Endothelial cell of umbilical vein (primary cell): ENCODE measurements around the gene SLC35D2. TPM values are rescaled to one million over a fixed set of nuclear protein-coding genes. Genes with fewer than 3 reads are reported as not detected.

Source experiments
- BruUV-seq: library from RNA; stranded (reverse); fragments of 400-500 nt; replicated peaks from 2 replicates; lab custom pipeline; 2021; lab: Mats Ljungman, UMichigan
- CTCF ChIA-PET: fragments of 300-600, 350-600 bp; sonication (Branson Sonifier 250); formaldehyde crosslinking; loops from one replicate; lab custom pipeline; 2021; ENCODE audit warnings: antibody characterized with exemption, inconsistent platforms; lab: Charles Lee
- POLR2A ChIA-PET: fragments of 300-600, 350-600 bp; sonication (Branson Sonifier 250); formaldehyde crosslinking; loops from one replicate; lab custom pipeline; 2021; ENCODE audit warnings: antibody characterized with exemption, inconsistent platforms; lab: Charles Lee
- DNase-seq: peaks from one replicate; pipeline ENCODE4 v3.0.0-alpha.2; 2011; ENCODE audit warnings: low read depth, low spot score
- FAIRE-seq: peaks from 2 replicates; lab custom pipeline; 2011; peaks lifted over from hg19 to GRCh38; lab: Jason Lieb, UNC
- H2AFZ ChIP-seq: 2 replicates; pipeline ENCODE4 v1.6.0; 2012; ENCODE audit warnings: low read depth, low read length, control low read depth, inconsistent platforms
- H3K27ac ChIP-seq: 2 replicates; pipeline ENCODE4 v1.5.1; 2011; ENCODE audit warnings: low read depth, mild to moderate bottlenecking, control low read depth, low read length, moderate library complexity; ENCODE audit not compliant: insufficient read depth
- H3K27me3 ChIP-seq, 2 experiments: 2 replicates each; pipeline versions ENCODE4 v1.6.0 to v1.6.1; 2011; ENCODE audit warnings: low read length in 2 of 2, mixed read lengths in 1 of 2; ENCODE audit not compliant: control insufficient read depth in 2 of 2, insufficient read depth in 2 of 2
- H3K36me3 ChIP-seq, 2 experiments: 2 replicates in 1 of 2; 3 replicates in 1 of 2; pipeline ENCODE4 v1.5.1; 2011; ENCODE audit warnings: low read length in 2 of 2, mild to moderate bottlenecking in 1 of 2, moderate library complexity in 1 of 2; ENCODE audit not compliant: control insufficient read depth in 2 of 2, insufficient read depth in 2 of 2; ENCODE audit errors: extremely low read depth in 1 of 2
- H3K4me1 ChIP-seq: 3 replicates; pipeline ENCODE4 v1.5.1; 2011; ENCODE audit warnings: mild to moderate bottlenecking, low read length; ENCODE audit not compliant: control insufficient read depth, insufficient read depth; ENCODE audit errors: extremely low read depth
- H3K4me2 ChIP-seq: 2 replicates; pipeline ENCODE4 v1.6.1; 2011; ENCODE audit warnings: low read length, control low read depth, mixed read lengths; ENCODE audit not compliant: insufficient read depth
- H3K4me3 ChIP-seq, 3 experiments: fragments of 200-600 bp in 1 of 3; sonication (generic), shearing (Covaris generic) in 1 of 3; replicated peaks in 1 of 3; 2 replicates each; pipeline ENCODE4 v1.5.1; 2011 to 2016; ENCODE audit warnings: control low read depth in 3 of 3, low read length in 3 of 3, mild to moderate bottlenecking in 2 of 3, inconsistent platforms in 1 of 3, low read depth in 1 of 3, moderate library complexity in 1 of 3; ENCODE audit not compliant: insufficient read depth in 1 of 3
- H3K79me2 ChIP-seq: 2 replicates; pipeline ENCODE4 v1.6.0; 2012; ENCODE audit warnings: low read length, inconsistent platforms; ENCODE audit not compliant: control insufficient read depth, insufficient read depth
- H3K9ac ChIP-seq: replicated peaks from 2 replicates; pipeline ENCODE3; 2011; ENCODE audit warnings: low read length, control low read depth; ENCODE audit not compliant: insufficient read depth; ENCODE audit errors: extremely low read depth
- H3K9me1 ChIP-seq: replicated peaks from 3 replicates; pipeline ENCODE4 v1.6.0; 2011; ENCODE audit warnings: mild to moderate bottlenecking, low read length; ENCODE audit not compliant: control insufficient read depth, insufficient read depth; ENCODE audit errors: extremely low read depth
- H3K9me3 ChIP-seq: replicated peaks from 2 replicates; pipeline ENCODE4 v1.5.1; 2012; ENCODE audit warnings: low read length, inconsistent platforms; ENCODE audit not compliant: control insufficient read depth, insufficient read depth
- H4K20me1 ChIP-seq: replicated peaks from 2 replicates; pipeline ENCODE3; 2011; ENCODE audit warnings: mild to moderate bottlenecking, low read length; ENCODE audit not compliant: control insufficient read depth, insufficient read depth; ENCODE audit errors: extremely low read depth
- CTCF ChIP-seq, 2 donors: IDR thresholded peaks; 1 replicate in 1 of 2; 2 replicates in 1 of 2; pipeline ENCODE4 v1.5.1; 2011; ENCODE audit warnings: low read length in 2 of 2, mild to moderate bottlenecking in 2 of 2, moderate library complexity in 2 of 2, control low read depth in 1 of 2, inconsistent platforms in 1 of 2, low read depth in 1 of 2; ENCODE audit not compliant: insufficient read depth in 1 of 2; ENCODE audit errors: extremely low read depth in 1 of 2
- EZH2 ChIP-seq: IDR thresholded peaks from 2 replicates; pipeline ENCODE4 v1.6.1; 2012; ENCODE audit warnings: borderline replicate concordance, low read depth, mild to moderate bottlenecking, moderate library complexity, low read length, inconsistent platforms; ENCODE audit not compliant: severe bottlenecking
- FOS ChIP-seq: IDR thresholded peaks from 2 replicates; pipeline ENCODE4 v1.6.1; 2011; ENCODE audit warnings: mild to moderate bottlenecking, low read length, moderate library complexity, borderline replicate concordance; ENCODE audit not compliant: insufficient read depth
- GATA2 ChIP-seq: IDR thresholded peaks from 2 replicates; pipeline ENCODE4 v1.7.0; 2011; ENCODE audit warnings: low read depth, mild to moderate bottlenecking, moderate library complexity, mixed read lengths, low read length; ENCODE audit not compliant: insufficient read length, insufficient read depth
- JUN ChIP-seq: IDR thresholded peaks from 2 replicates; pipeline ENCODE4 v1.6.1; 2011; ENCODE audit warnings: borderline replicate concordance, low read depth; ENCODE audit not compliant: insufficient read length, insufficient read depth
- MAX ChIP-seq: IDR thresholded peaks from 2 replicates; pipeline ENCODE4 v1.6.1; 2011; ENCODE audit not compliant: insufficient read depth, insufficient read length
- MYC ChIP-seq: IDR thresholded peaks from one replicate; pipeline ENCODE4 v1.6.1; 2011; ENCODE audit warnings: mild to moderate bottlenecking, low read depth, low read length
- POLR2A ChIP-seq: IDR thresholded peaks from 2 replicates; pipeline ENCODE4 v1.6.1; 2012; ENCODE audit warnings: low read depth, mild to moderate bottlenecking, control low read depth, low read length
- POLR2AphosphoS5 ChIP-seq: IDR thresholded peaks from 2 replicates; pipeline ENCODE4 v1.6.1; 2012; ENCODE audit warnings: low read depth, mild to moderate bottlenecking, control low read depth, low read length, moderate library complexity; ENCODE audit not compliant: insufficient read depth
- dilution Hi-C: fragments of 300-500 bp; cut with MboI; formaldehyde crosslinking; loops from one replicate; pipeline ENCODE4 v1.15.0; 2019; ENCODE audit warnings: low sequenced_read_pairs; ENCODE audit not compliant: extremely low pct_ligation_motif_present
- intact Hi-C: fragments of 100-400 bp; cut with micrococcal nuclease; formaldehyde crosslinking; loops from one replicate; pipeline ENCODE4 v1.10.0; 2022
- polyA plus RNA-seq, 4 experiments: library from polyadenylated mRNA; depleted of rRNA in 3 of 4; stranded (reverse) in 3 of 4; unstranded in 1 of 4; fragments of >200 nt; gene quantifications; 2 replicates each; pipeline versions ENCODE4 v1.2.1 to v1.2.3, GENCODE V29; 2011 to 2012; ENCODE audit warnings: missing spikeins in 1 of 4
- total RNA-seq: library from RNA; stranded (reverse); gene quantifications from 2 replicates; pipeline ENCODE4 v1.2.3, GENCODE V29; 2021

The SLC35D2 gene
- total and polyA plus RNA-seq, 2 donors (not counting 3 experiments of a cell fraction or from before 2014, with no cell fraction given): 21.1 to 29.9 TPM

- no peak overlapping the region for H3K4me3 ChIP-seq
- no peak overlapping the region for H3K9ac ChIP-seq
- H3K9me3 ChIP-seq: no peaks in the 10 kb centered on the region
- no peaks in the 10 kb centered on the region for H3K79me2 ChIP-seq
- no peak overlapping the region for H3K4me2 ChIP-seq
- H3K4me1 ChIP-seq: peaks cover 7% of the 10 kb centered on the region
- DNase-seq (no peak), FAIRE-seq (peak; percentile 4)
- no peaks in the 10 kb centered on the region for H3K9me1 ChIP-seq
- intact Hi-C loops (no loop called here), dilution Hi-C loops (no loop called here)
- BruUV-seq: no TSS peak
- no peaks in the 10 kb centered on the region for H4K20me1 ChIP-seq
- no peak overlapping the region for H3K27ac ChIP-seq
- no peak overlapping the region for H2AFZ ChIP-seq
- H3K36me3 ChIP-seq: no peaks in the 10 kb centered on the region
- ChIA-PET CTCF (interaction anchor here (1.0 to 7.2 kb wide), 2 partner anchors 13 to 335 kb away, joined by 5 to 84 read pairs; no protein-coding TSS in a partner anchor), POLR2A (no interaction called here)
- TF ChIP-seq MAX (no peak), FOS (no peak), EZH2 (no peak), CTCF (IDR thresholded peaks at IDR 0.05; ENCODE audit: extremely low read depth in 1 of 2, insufficient read depth in 1 of 2, low read depth in 1 of 2, low read length in 2 of 2) (no peak), MYC (no peak), POLR2AphosphoS5 (no peak), GATA2 (no peak), POLR2A (no peak), JUN (no peak)
- H3K27me3 ChIP-seq: no peaks in the 10 kb centered on the region
These were observed 52.1 kb downstream of the SLC35D2 start for GRCh38 chr9:96331236-96331947.
